Fibroblast of villous mesenchyme (primary cell): ENCODE data around the gene C6orf141. TPM values are rescaled to one million over a fixed set of nuclear protein-coding genes. Genes with fewer than 3 reads are reported as not detected.

ENCODE experiments used
- DNase-seq: peaks from one replicate; pipeline ENCODE4 v3.0.0-alpha.2; 2010; ENCODE audit warnings: low read depth
- H3K4me3 ChIP-seq: 2 replicates; pipeline ENCODE4 v1.5.1; 2011; ENCODE audit warnings: low read depth, mild to moderate bottlenecking, low read length
- CTCF ChIP-seq: IDR thresholded peaks from 2 replicates; pipeline ENCODE4 v1.5.1; 2012; ENCODE audit warnings: low read depth, mild to moderate bottlenecking, low read length; ENCODE audit not compliant: insufficient read depth
- total RNA-seq: library from RNA; depleted of rRNA; stranded (reverse); fragments of >200 nt; gene quantifications from 2 replicates; pipeline ENCODE4 v1.2.3, GENCODE V29; 2012

The C6orf141 gene
- total RNA-seq, 1 donor: 0.43 TPM

GRCh38 chr6:49548613-49549304 is 1.7 kb upstream of the C6orf141 start:
- peak; percentile 9 for TF ChIP-seq CTCF
- no peak overlapping the region for H3K4me3 ChIP-seq
- no peak for DNase-seq

- peak overlapping the region; percentile 64 for H3K4me3 ChIP-seq
- no peak for DNase-seq
- TF ChIP-seq CTCF: no peak
Observed at GRCh38 chr6:49549691-49550491, 577 bp upstream of the C6orf141 start.

- no peak for DNase-seq
- H3K4me3 ChIP-seq: peak overlapping the region; percentile 64
- no peak for TF ChIP-seq CTCF
Observed at GRCh38 chr6:49551078-49551865, 804 bp downstream of the C6orf141 start.

- H3K4me3 ChIP-seq: peak overlapping the region; percentile 64
- no peak for DNase-seq
- TF ChIP-seq CTCF: no peak
Observed at GRCh38 chr6:49551866-49552129, 1.3 kb downstream of the C6orf141 start.

GRCh38 chr6:49552596-49552995 is 2.1 kb downstream of the C6orf141 start:
- TF ChIP-seq CTCF: no peak
- no peak for DNase-seq

GRCh38 chr6:49553384-49553783 is 2.9 kb downstream of the C6orf141 start:
- no peak overlapping the region for H3K4me3 ChIP-seq
- no peak for TF ChIP-seq CTCF
- no peak for DNase-seq

More at GRCh38 chr6:49552596-49552995, 2.1 kb downstream of the C6orf141 start:
- H3K4me3 ChIP-seq: no peak overlapping the region
